ENCODE measurements around the gene CEP78.
"Not testable (repeated sequence)": the region's sequence is repeated elsewhere in the genome, so short reads cannot be mapped to it uniquely, and the experiment has no call there.

Gene CEP78

GRCh38 chr9:78235762-78236550 lies at the start of gene CEP78:
Gene CEP78, plus strand, starts transcription at chr9:78236075. Its CDS starts 276 bp downstream, at chr9:78236351.
- DNase-seq (ENCODE audit: low read depth): peak; percentile 50

GRCh38 chr9:78187763-78188484 lies 48.0 kb upstream of the CEP78 start:
- DNase-seq (ENCODE audit: low read depth): no peak

DNA sequence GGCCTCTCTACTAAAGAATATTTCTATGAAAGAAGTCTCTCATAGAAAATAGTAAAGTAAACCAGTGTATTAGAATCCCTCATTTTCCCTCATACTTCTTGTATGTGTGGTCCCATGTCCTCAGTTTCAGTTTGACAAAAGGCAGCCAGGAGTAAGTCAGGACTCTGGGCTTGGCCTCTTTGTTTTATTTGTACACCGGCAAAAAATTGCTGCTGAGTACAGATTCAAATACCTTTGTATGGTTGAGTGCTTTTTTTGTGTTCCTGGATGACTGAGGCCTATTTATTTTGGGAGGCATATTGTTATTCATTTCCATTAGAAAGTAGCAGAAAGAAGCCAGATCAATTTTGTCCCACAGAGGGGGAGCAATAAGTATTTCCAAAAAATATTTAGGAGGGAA lies 47.3 kb upstream of the CEP78 start:
- DNase-seq (ENCODE audit: low read depth): no peak

DNA sequence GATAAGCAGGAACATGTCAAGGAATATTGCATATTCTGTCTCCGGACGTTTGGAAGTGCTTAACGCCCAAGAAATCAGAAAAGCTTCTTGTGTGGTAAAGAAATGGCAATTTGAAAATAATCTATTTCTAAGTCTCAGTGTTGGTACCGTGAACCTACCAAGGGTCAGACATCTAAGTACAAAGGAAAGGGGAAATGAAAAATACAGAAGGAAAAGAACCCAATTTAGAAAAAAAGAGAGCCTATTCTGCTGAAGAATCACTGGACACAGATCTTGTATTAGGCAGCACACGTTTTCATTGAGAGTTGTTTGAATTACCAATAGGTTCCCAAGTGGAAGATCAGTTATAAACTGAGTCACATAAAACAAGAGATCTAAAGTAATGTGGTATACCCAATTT lies 46.9 kb upstream of the CEP78 start:
- DNase-seq (ENCODE audit: low read depth): no peak

- no peak for DNase-seq (ENCODE audit: low read depth)
These were observed 46.4 kb upstream of the CEP78 start for GRCh38 chr9:78189461-78189860.

DNA sequence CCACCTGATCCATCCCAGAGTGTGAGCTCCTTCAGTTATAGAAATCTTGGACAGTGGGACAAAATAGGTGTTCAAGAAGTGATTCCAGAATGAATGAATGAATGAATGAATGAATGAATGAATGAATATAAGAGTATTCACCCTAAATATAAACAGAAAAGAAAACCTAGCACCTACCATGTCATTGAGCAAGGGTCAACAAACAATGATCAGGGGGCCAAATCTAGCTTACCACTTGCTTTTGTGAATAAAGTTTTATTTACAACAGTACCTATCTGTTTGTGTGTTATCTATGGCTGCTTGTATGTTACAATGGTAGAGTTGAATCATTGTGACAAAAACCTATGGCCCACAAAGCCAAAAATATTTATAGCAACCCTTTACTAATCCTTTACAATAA lies 43.9 kb upstream of the CEP78 start:
- DNase-seq (ENCODE audit: low read depth): no peak

- no peak for DNase-seq (ENCODE audit: low read depth)
These were observed 39.6 kb upstream of the CEP78 start for GRCh38 chr9:78196258-78196657.

GRCh38 chr9:78201158-78201777 lies 34.6 kb upstream of the CEP78 start:
- DNase-seq (ENCODE audit: low read depth): not testable (repeated sequence)

DNA sequence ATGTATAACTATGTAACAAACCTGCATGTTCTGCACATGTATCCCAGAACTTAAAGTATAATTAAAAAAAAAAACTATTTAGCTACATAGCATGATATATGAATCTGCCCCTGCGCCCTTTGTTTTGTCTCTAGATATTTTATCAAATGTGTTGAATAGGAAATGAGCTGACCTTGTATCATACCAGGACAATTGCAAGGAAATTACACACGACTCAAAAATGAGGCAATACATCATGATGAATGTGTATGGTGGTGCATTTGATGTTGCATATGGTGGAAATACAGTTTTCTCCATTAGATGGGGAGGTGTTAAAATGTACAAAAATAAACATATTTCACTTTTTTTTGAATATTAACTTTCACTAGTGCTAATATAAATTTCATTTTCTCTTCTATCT lies 28.6 kb upstream of the CEP78 start:
- no peak for DNase-seq (ENCODE audit: low read depth)

DNA sequence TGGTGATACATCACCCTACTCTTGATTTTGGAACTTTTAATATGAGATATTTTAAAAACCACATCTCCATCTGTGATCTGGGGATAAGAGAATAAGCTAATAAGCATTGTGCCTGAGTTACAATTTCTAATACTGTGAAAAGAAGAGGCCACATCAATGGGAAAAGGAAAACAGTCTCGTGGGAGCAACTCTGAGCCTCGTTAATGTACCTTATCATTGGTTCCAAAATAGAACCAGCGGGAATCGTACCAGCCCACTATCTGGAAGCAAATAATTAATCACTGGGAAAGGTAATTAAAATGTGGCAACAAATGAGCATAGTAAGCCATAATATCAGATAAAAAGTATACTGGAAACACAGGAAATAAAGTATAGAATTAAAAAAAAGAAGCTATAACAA lies 28.0 kb upstream of the CEP78 start:
- DNase-seq (ENCODE audit: low read depth): no peak

DNA sequence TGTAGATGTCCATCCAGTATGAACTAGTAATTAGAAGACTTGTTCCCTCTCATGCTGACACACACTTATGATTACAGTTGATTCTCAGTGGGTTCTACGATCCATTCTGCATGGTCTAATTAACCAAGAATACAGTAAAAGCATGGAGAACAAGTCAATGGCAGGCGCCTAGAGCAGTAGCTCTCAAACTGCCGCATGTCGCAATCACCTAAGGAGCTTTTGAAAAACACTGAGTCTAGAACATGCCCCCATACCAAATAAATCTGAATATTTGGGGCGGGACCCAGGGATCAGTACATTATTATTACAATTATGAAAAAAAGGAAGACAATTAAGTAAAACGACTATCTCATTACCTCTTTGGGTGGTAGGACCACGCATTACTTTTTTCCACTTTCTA lies 26.7 kb upstream of the CEP78 start:
- DNase-seq (ENCODE audit: low read depth): no peak

DNA sequence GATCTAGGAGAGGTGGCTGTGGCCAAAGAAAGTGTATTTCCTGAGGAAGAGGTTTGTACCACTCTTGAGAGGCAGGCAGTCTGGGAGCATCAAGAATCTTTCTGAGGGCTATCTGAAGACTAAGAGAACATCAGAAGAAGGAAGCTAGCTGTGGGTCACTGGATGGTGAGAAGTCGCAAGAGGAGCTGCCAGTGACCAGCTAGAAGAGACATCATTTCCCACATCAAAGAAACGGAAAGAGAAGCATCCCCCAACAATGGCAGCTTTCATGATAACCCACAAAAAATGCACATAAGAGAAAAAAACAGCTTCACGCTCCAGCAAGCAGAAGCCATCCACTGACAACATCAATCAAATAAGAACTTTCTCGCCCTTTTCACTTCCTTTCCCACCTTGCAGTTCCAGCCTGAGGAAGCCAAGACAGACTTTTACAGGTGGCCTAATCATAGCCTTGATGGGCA lies 25.0 kb upstream of the CEP78 start:
- no peak for DNase-seq (ENCODE audit: low read depth)

DNA sequence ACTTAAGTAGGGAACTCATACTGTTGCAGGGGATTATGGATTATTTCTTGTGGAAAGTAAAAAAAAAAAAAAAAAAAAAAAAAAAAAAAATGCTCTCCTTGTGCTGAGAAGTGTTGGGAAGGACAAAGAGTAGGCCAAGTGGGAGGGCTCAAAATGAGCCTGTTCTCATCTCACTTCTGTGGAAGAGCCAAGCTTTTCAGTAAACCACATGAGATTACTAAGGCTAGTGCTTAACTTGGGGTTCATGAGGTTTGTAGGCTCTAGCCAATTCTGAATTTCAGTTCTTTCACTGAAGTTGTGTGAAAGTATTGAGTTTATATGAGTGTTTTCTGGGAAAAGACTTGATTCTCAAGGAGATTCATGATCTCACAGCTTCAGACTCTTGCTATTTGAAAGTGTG lies 23.0 kb upstream of the CEP78 start:
- no peak for DNase-seq (ENCODE audit: low read depth)

GRCh38 chr9:78213712-78214111 lies 22.2 kb upstream of the CEP78 start:
- DNase-seq (ENCODE audit: low read depth): no peak

DNA sequence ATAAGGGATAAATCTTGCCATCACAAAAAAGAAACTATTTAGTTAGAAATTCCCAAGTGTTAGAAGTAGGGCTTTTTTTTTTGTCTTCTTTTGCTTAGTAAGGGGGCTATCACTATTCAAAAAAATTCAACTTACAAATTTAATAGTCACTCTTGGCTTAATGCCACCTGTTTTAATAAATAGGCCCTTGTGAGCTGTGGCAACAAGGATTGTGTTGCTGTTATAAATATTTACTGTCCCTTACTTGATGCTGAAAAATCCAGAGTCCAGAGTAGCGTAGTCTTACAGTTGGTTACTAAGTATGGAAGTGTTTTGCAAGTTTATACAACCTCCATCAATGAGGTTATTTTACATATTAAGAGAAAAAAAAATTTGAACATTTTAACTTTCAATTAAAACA lies 21.4 kb upstream of the CEP78 start:
- no peak for DNase-seq (ENCODE audit: low read depth)

DNA sequence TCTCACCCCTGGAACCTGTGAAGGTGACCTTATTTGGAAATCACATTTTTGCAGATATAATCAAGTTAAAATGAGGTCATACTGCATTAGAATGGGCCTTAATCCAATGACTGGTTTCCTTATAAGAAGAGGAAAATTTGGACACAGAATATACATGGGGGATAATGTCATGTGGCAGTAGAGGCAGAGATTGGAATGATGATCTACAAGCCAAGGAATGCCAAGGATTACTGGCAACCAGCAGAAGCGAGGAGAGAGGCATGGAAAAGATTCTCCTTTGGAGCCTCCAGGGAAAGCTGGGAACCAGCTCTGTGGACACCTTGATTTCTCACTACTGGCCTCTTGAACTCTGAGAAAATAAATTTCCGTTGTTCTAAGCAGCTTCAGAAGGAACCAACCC lies 20.2 kb upstream of the CEP78 start:
- DNase-seq (ENCODE audit: low read depth): no peak

DNA sequence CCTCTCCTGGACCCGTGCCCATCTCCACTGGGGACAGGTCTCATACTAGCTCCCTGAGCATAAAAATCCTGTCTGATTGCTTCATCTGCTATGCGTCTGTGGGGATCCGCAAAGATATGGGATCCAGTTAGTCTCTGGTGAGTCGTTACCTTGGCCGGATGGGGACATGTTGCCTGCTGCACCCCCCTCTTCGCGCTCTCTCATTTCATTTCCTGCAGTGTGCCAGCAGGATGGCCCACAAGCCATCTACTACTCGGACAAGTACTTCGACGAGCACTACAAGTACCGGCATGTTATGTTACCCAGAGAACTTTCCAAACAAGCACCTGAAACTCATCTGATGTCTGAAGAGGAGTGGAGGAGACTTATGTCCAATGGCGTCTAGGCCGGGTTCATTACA lies 17.0 kb upstream of the CEP78 start:
- no peak for DNase-seq (ENCODE audit: low read depth)

GRCh38 chr9:78221425-78221824 lies 14.4 kb upstream of the CEP78 start:
- DNase-seq (ENCODE audit: low read depth): no peak

DNA sequence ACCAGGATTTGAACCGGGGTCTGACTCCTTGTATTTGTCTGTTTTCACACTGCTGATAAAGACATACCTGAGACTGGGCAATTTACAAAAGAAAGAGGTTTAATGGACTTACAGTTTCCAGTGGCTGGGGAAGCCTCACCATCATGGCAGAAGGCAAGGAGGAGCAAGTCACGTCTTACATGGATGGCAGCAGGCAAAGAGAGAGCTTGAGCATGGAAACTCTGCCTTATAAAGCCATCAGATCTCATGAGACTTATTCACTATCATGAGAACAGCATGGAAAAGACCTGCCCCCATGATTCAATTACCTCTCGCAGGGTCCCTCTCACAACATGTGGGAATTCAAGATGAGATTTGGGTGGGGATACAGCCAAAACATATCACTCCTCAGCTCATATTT lies 14.0 kb upstream of the CEP78 start:
- not testable (repeated sequence) for DNase-seq (ENCODE audit: low read depth)

DNA sequence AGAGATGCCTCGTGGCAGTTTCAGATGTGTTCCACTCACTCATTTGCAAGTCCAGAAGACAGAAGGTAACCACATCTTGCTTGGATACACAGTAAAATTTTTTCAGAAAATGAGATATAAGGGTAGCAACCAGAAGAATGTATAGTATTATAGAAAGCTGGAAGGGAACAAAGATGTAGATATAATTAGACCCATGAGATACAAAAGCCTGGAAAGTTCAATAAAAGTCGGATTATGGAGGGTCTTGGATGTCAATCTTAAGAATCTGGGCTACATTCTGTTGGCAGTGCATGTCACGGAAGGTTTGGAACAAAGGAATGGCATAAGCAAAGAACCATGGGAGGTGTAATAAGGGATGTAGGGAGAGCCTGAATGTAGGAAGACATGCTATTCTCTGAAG lies 5.1 kb upstream of the CEP78 start:
- DNase-seq (ENCODE audit: low read depth): no peak

DNA sequence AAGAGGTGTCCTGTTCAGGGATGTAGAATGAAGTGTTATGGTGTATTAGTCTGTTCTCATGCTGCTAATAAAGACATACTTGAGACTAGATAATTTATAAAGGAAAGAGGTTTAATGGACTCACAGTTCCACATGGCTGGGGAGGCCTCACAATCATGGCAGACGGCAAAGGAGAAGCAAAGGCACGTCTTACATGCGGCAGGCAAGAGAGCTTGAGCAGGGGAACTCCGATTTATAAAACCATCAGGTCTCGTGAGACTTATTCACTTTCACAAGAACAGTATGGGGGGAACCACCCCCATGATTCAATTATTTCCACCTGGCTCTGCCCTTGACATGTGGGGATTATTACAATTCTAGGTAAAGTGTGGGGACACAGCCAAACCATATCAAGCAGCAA lies 3.4 kb upstream of the CEP78 start:
- DNase-seq (ENCODE audit: low read depth): not testable (repeated sequence)

DNA sequence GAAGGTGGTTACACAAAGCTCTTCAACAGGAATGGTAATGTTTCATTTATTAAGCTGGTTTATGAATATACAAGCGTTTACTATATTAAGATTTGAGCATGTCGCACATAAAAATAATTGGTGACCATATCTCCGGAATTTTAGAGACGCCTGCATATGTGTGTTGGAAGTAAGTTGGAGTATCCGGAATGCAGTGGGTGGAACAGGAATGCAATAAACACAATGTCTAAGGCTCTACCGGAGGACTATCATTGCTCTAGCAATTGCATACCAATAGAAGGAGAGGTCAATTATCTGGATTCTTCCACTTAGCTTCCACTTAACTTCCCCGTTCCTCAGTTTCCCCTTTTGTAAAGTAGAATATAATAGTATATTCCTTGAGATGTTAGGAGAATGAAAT lies 1.1 kb upstream of the CEP78 start:
- no peak for DNase-seq (ENCODE audit: low read depth)

DNA sequence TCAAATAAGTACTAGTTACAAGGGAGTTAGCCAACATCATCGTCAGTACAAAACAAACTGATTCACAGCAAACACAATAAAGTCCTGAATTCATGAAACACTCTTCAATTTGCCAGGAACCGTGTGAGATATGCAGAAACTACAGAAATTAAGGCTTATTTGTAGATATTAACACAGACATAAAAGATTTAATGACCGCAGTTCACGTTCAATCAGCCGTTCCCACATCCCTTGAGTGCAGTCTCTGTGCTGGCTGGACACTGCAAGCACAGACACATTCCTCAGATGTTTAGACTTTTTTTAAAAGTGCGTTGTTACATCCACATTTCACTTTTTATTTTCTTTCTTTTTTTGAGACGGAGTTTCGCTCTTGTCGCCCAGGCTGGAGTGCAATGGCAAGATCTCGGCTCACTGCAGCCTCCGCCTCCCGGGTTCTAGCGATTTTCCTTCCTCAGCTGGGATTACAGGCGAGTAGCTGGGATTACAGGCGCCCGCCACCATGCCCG lies 566 bp upstream of the CEP78 start:
- DNase-seq (ENCODE audit: low read depth): no peak
